ENCODE results near the gene ASS1.

GRCh38 chr9:130410443-130410842 is 34.3 kb upstream of the ASS1 start:
- TF ChIP-seq, protein P1, sequence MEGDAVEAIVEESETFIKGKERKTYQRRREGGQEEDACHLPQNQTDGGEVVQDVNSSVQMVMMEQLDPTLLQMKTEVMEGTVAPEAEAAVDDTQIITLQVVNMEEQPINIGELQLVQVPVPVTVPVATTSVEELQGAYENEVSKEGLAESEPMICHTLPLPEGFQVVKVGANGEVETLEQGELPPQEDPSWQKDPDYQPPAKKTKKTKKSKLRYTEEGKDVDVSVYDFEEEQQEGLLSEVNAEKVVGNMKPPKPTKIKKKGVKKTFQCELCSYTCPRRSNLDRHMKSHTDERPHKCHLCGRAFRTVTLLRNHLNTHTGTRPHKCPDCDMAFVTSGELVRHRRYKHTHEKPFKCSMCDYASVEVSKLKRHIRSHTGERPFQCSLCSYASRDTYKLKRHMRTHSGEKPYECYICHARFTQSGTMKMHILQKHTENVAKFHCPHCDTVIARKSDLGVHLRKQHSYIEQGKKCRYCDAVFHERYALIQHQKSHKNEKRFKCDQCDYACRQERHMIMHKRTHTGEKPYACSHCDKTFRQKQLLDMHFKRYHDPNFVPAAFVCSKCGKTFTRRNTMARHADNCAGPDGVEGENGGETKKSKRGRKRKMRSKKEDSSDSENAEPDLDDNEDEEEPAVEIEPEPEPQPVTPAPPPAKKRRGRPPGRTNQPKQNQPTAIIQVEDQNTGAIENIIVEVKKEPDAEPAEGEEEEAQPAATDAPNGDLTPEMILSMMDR (conservative IDR thresholded peaks at IDR 0.05): no peak
- TF ChIP-seq ZFX (IDR thresholded peaks at IDR 0.05): no peak

All from C4-2B (cell line).